HG02642 (cell line): Measurements from ENCODE around the gene WDR74.

ENCODE experiments used
- ATAC-seq: cut with Tn5 transposase; IDR thresholded peaks from one replicate; pipeline ENCODE4 v1.9.1; 2021; ENCODE audit warnings: mild to moderate bottlenecking; ENCODE audit not compliant: unreplicated experiment, poor library complexity

The WDR74 gene

GRCh38 chr11:62801071-62801470, 38.3 kb downstream of the WDR74 start:
- no peak for ATAC-seq

DNA sequence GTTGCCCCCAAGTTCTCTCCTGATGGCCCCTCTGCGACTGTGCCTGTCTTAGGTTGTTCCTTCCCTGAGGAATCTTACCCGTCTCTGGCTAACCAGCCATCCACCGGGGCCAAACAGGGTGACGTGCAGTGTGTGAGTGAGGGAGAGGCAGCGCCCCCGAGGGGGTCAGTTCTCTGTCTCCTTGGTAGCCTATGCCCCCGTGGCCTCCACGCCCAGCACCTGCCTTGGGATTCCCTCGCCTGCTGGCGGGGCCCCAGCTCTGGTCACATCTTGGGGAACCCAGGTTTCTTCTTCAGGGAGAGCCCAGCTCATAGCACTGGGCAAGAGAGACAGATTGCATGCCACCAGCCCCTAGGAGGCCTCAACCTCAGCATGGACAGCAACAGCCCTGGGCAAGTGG, 39.9 kb downstream of the WDR74 start:
- ATAC-seq = no peak

GRCh38 chr11:62796281-62796680, 43.1 kb downstream of the WDR74 start:
- ATAC-seq = no peak

- ATAC-seq = no peak
These were observed 45.1 kb downstream of the WDR74 start for GRCh38 chr11:62794201-62794775.

DNA sequence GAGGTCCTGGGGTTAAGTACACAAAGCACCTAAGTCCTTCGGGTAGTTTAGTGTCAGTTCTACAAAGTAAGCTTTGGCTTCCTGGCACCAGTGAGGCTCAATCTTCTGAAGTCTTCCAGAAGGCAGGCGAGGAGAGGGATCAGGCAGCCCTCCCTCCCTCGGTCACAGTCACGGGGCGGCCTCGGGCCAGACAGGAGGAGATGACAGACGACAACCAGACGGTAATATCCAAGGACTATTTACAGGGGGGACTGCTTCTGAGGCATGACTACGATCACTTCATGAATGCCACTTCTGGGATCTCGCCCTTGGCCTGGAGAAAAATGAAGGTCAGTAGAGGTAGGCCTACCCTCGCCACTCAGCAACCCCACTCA, 47.2 kb downstream of the WDR74 start:
- no peak for ATAC-seq

- peak; percentile 70 for ATAC-seq
These were observed 47.7 kb downstream of the WDR74 start, which contains the start of gene TMEM223 for GRCh38 chr11:62791501-62792201. Gene TMEM223, minus strand, starts transcription at chr11:62792006. Its CDS starts 12 bp downstream, at chr11:62791994.

DNA sequence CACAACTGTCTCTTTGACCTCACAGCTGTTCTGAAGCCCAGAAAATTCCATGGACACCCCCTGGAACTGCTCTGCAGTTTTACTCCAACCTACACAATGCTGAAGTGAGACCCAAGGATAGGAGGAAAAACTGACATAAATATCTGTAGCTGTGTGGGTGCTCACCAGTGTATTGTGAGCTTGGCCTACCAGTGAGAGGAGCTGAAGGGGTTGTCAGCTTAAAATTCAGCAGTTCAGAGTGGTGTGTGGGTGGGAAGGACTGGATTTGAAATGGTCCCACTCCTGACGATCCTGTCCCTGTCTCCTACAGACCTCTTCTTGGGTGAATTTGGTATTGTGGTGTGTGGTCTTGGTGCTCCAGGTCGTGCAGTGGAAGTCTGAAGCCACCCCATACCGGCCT, 49.8 kb downstream of the WDR74 start:
- no peak for ATAC-seq

DNA sequence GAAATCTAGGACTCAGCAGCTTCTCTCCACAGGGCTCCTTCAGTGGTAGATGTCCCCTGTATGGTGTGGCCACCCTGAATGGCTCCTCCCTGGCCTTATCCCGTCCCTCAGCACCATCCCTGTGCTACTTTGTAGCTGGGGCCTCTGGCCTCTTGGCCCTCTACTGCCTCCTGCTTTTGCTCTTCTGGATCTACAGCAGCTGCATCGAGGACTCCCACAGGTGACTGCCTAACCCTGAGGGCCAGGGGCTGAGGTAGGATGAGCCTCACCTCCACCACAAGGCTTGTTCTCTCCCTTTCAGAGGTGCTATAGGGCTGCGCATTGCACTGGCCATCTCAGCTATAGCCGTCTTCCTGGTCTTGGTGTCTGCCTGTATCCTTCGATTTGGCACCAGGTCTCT, 50.4 kb downstream of the WDR74 start:
- no peak for ATAC-seq

- peak; percentile 72 for ATAC-seq
These were observed 52.2 kb downstream of the WDR74 start, which contains the start of gene TMEM179B for GRCh38 chr11:62787005-62787759. Gene TMEM179B, plus strand, starts transcription at chr11:62787402. Its CDS starts 30 bp downstream, at chr11:62787432.

- peak; percentile 67 for ATAC-seq
These were observed 52.9 kb downstream of the WDR74 start for GRCh38 chr11:62786318-62787004.
